Activated CD8-positive, alpha-beta T cell treated with anti-CD3 and anti-CD28 coated beads for 36 hours (primary cell): ENCODE measurements around the gene AUTS2. TPM values are rescaled to one million over a fixed set of nuclear protein-coding genes. Genes with fewer than 3 reads are reported as not detected.

Experiments
- ATAC-seq: fragments of 200-7000 bp; cut with Tn5 transposase; one replicate; pipeline ENCODE4 v1.10.0; 2021; ENCODE audit warnings: mild to moderate bottlenecking, moderate library complexity
- CTCF ChIA-PET: fragments of 350-600 bp; sonication (Branson Sonifier 250); formaldehyde crosslinking; loops from one replicate; lab custom pipeline; 2021; ENCODE audit warnings: antibody characterized with exemption; lab: Charles Lee
- POLR2A ChIA-PET: fragments of 350-600 bp; sonication (Branson Sonifier 250); formaldehyde crosslinking; loops from one replicate; lab custom pipeline; 2021; ENCODE audit warnings: antibody characterized with exemption; lab: Charles Lee
- DNase-seq: peaks from one replicate; pipeline ENCODE4 v3.0.0-alpha.2; 2020
- H3K27ac Mint-ChIP-seq: one replicate; pipeline ENCODE4 v1.8.0; 2021; ENCODE audit warnings: mild to moderate bottlenecking, mixed read lengths
- H3K27me3 Mint-ChIP-seq: one replicate; pipeline ENCODE4 v1.8.0; 2021; ENCODE audit warnings: mixed read lengths
- H3K36me3 Mint-ChIP-seq: one replicate; pipeline ENCODE4 v1.8.0; 2021; ENCODE audit warnings: low read depth, mixed read lengths
- H3K4me1 Mint-ChIP-seq: one replicate; pipeline ENCODE4 v1.8.0; 2021; ENCODE audit warnings: low read depth, mixed read lengths
- H3K4me3 Mint-ChIP-seq: one replicate; pipeline ENCODE4 v1.8.0; 2021; ENCODE audit warnings: mild to moderate bottlenecking, moderate library complexity, mixed read lengths
- H3K9me3 Mint-ChIP-seq: one replicate; pipeline ENCODE4 v1.8.0; 2021; ENCODE audit warnings: mixed read lengths
- intact Hi-C: fragments of 100-400 bp; cut with micrococcal nuclease; formaldehyde crosslinking; loops from one replicate; pipeline ENCODE4 v1.10.0; 2022
- total RNA-seq, 2 experiments: library from RNA; stranded (reverse); gene quantifications; one replicate each; pipeline ENCODE4 v1.2.3, GENCODE V29; 2021
- TF ChIP-seq, protein P1 (sequence below): fragments of 200-600 bp; IDR thresholded peaks from one replicate; pipeline ENCODE4 v1.8.0; 2022; ENCODE audit warnings: antibody characterized with exemption, mild to moderate bottlenecking

The AUTS2 gene
- total RNA-seq, 2 experiments from 2014 or later: 3.1 to 3.3 TPM

DNA sequence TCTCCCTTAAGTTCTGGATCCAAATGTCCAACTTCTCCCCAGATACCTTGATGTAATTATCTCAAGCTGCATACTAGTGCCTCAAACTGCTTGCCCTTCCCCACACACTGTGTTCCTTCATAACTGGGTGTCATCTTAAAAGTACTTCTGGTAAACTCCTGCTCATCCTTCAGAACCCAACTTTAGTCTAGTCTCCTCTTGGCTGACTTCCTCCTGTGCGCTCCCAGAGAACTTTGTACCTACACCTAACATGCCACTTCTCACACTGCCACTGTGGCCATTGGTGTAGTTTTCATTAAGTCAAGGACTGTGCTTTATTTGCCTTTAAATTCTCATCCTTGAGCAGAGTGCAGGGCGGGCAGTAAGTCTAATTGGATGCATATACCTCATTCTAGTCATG, 958.5 kb downstream of the AUTS2 start:
- ChIA-PET CTCF (no interaction called here), POLR2A (no interaction called here)
- Mint-ChIP-seq H3K4me1 (no peaks in the 10 kb centered on the region), H3K4me3 (no peak overlapping the region), H3K9me3 (peaks cover 8% of the 10 kb centered on the region), H3K27ac (no peak overlapping the region), H3K36me3 (peaks cover 2% of the 10 kb centered on the region), H3K27me3 (peaks cover 2% of the 10 kb centered on the region)
- DNase-seq: no peak
- intact Hi-C loops: no loop called here
- no peak for ATAC-seq
- TF ChIP-seq, protein P1, sequence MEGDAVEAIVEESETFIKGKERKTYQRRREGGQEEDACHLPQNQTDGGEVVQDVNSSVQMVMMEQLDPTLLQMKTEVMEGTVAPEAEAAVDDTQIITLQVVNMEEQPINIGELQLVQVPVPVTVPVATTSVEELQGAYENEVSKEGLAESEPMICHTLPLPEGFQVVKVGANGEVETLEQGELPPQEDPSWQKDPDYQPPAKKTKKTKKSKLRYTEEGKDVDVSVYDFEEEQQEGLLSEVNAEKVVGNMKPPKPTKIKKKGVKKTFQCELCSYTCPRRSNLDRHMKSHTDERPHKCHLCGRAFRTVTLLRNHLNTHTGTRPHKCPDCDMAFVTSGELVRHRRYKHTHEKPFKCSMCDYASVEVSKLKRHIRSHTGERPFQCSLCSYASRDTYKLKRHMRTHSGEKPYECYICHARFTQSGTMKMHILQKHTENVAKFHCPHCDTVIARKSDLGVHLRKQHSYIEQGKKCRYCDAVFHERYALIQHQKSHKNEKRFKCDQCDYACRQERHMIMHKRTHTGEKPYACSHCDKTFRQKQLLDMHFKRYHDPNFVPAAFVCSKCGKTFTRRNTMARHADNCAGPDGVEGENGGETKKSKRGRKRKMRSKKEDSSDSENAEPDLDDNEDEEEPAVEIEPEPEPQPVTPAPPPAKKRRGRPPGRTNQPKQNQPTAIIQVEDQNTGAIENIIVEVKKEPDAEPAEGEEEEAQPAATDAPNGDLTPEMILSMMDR: no peak

- no peak for DNase-seq
- intact Hi-C loops: no loop called here
- Mint-ChIP-seq H3K36me3 (peaks cover 2% of the 10 kb centered on the region), H3K27me3 (peaks cover 2% of the 10 kb centered on the region), H3K27ac (no peak overlapping the region), H3K4me1 (no peaks in the 10 kb centered on the region), H3K9me3 (peaks cover 8% of the 10 kb centered on the region), H3K4me3 (no peak overlapping the region)
- no peak for ATAC-seq
- TF ChIP-seq, protein P1: no peak
- CTCF ChIA-PET: no interaction called here
- POLR2A ChIA-PET: no interaction called here
Observed at GRCh38 chr7:70557338-70557737, 959.1 kb downstream of the AUTS2 start.

DNA sequence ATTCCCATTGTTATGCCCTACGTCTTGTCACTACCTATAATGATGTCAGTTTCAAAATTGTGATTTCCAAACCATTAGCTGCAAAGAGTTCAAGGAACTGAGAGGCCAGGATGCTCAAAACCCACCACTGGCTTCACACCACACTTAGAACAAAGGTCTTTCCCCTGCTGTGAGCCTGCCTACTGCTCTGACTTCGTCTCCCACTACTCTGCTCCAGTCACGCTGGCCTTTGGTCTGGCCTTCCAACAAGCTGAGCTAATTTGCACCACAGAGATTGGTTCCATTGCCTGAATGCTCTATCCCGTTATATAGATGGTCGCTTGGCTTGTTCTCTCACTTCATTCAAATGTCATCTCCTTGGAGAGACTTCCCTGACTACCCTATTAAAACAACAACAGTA, 961.5 kb downstream of the AUTS2 start:
- Mint-ChIP-seq H3K9me3 (peaks cover 8% of the 10 kb centered on the region), H3K27me3 (peaks cover 2% of the 10 kb centered on the region), H3K4me1 (no peaks in the 10 kb centered on the region), H3K36me3 (peaks cover 2% of the 10 kb centered on the region), H3K27ac (no peak overlapping the region), H3K4me3 (no peak overlapping the region)
- ATAC-seq (no peak), DNase-seq (no peak)
- POLR2A ChIA-PET: no interaction called here
- TF ChIP-seq, protein P1: no peak
- intact Hi-C loops: no loop called here
- CTCF ChIA-PET: no interaction called here

- ChIA-PET POLR2A (no interaction called here), CTCF (no interaction called here)
- TF ChIP-seq, protein P1: no peak
- no peak for ATAC-seq
- peaks cover 5% of the 10 kb centered on the region for H3K9me3 Mint-ChIP-seq
- no peak overlapping the region for H3K27ac Mint-ChIP-seq
- DNase-seq: no peak
- intact Hi-C loops: no loop called here
- H3K4me3 Mint-ChIP-seq: no peak overlapping the region
- H3K36me3 Mint-ChIP-seq: peaks cover 2% of the 10 kb centered on the region
- H3K4me1 Mint-ChIP-seq: no peaks in the 10 kb centered on the region
- H3K27me3 Mint-ChIP-seq: peaks cover 2% of the 10 kb centered on the region
Observed at GRCh38 chr7:70563960-70564359, 965.7 kb downstream of the AUTS2 start.

- H3K36me3 Mint-ChIP-seq: no peaks in the 10 kb centered on the region
- no peak overlapping the region for H3K4me3 Mint-ChIP-seq
- no peaks in the 10 kb centered on the region for H3K4me1 Mint-ChIP-seq
- intact Hi-C loops: no loop called here
- H3K27ac Mint-ChIP-seq: no peak overlapping the region
- DNase-seq: no peak
- POLR2A ChIA-PET: no interaction called here
- CTCF ChIA-PET: no interaction called here
- TF ChIP-seq, protein P1: no peak
- H3K9me3 Mint-ChIP-seq: no peaks in the 10 kb centered on the region
- ATAC-seq: no peak
- no peaks in the 10 kb centered on the region for H3K27me3 Mint-ChIP-seq
Observed at GRCh38 chr7:70565721-70566370, 967.6 kb downstream of the AUTS2 start.
